GM19452 (cell line): ENCODE data around the gene MAB21L3.

Source experiments
- ATAC-seq: cut with Tn5 transposase; IDR thresholded peaks from one replicate; pipeline ENCODE4 v1.9.1; 2021; ENCODE audit not compliant: unreplicated experiment

The MAB21L3 gene

DNA sequence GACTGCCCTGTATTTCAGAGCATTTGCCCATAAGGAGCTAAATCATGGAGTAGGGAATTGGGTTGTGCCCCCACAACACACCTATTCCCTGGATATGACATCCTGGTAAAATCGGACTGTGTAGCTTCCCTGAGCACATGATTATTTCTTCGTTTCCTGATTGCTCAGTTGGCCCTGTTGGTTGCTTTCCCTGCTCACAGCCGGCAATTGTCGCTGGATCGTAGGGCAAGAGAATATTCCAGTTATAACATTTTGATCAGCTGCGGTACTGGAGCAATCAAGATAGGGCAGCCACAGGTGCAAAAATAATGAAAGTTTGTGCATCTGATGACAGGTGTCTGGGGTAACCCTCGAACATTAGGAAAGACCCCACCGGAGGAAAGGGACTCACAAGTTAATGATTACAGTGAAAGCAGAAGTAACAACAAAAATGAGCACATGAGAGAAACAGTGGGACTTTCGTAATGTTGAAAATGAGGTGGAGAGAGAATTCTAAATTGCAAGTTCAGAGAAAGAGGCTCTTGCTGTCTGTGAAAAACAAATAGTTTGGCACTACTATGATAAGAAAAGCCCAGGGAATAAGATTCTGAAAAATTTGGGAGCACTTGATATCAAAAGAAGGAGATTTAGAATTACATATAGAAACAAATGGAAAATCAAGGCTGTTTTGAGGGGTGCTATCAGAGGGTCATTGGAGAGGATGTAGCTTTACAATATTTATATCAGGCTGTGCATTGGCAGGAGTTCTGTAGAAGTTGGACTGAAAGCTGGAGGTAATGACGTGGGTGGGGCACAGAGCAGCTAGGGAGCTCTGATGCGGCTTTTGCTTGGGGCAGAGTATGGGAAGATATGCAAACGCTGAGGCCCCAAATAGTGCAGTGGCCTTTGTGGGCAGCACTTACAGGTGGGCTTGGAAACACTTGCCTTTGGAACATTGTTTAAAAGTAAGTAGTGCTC lies at the start of gene MAB21L3:
TSS of gene MAB21L3 (plus strand) at position 833 of the 957 bp plus-strand sequence. CDS start 1,217 bp downstream, outside the sequence.
- ATAC-seq, result peak; percentile 58

DNA sequence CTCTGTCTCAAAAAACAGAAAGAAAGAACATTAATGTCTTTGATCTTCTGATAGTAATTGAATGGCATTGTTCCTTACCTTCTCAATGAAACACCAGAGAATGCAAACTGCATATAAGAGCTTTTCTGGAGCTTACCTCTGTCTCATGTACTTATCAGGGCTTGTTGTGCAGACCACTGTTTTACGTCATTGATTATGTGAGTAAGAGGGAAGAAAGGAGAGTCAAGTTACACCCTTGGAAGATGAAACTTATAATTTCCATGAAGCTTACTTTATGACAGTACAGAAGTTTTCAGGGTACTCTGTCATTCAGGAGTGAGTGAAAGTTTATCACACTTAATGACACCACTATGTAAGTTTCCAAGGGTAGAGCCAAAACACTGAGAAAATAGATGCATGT lies 49.0 kb upstream of the MAB21L3 start:
- ATAC-seq, result no peak

DNA sequence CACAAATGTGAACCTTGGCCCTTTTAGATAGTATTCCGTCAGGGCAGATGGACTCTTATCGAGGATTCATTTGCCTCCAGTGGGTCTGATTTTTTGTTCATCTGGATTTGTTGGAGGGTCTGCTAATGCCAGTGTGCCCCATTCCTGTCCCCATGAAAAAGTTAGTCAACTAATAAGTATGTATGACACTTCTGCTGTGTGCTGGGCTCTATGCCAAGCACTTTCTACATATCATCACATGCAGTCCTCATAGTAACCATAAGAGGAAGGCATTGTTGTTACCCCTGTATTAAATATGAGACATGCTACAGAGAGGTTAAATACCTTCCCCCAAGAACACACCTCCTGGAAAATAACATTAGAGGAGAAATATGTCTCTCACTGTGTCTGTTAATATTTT lies 46.6 kb upstream of the MAB21L3 start:
- ATAC-seq, result no peak

DNA sequence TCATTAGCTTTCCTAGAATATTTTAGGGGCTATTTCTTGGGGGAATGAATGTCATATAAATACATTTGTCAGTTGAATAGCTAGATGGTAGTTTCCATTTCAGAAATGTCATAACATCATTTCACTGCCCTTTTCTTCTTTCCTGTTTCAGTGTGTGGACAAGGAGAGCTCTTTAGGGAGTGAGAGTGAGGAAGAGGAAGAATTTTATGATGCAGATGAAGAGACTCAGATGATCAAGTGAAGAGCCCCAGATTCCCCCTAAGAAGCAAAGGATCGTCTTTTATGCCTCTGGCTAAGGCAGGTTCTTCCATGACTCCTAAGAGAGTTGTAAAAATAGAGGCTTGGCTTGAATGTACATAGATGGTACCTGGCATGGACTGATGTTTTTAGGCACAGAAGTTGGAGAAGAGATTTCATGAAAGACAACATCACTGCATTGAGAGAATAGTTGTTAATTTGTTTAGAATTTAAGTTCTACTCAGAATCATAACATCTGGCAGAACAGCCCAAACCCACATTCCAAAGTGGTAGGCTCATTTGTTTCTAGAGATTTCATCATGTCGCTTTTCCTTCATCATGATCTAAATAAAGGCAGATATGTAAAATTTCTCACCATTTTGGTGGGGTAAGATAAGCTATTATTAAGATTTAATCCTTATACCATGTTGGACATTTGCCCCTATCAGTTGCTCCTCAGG lies 44.2 kb upstream of the MAB21L3 start:
- ATAC-seq, result no peak

DNA sequence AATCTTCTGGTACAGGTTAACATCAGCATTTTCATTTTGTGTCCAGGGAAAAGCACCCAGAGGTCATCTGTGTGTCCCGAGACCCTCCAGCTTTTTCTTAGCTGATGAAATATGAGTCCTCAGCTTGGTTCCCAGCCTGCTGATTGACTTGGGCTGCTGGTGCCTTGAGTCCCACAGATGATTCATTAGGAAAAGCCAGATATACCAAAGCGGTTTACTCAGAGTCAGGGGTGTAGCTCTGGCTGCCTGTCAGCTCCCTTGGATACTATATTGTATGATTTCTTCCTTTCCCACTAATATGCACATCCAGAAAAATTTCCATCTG lies 43.7 kb upstream of the MAB21L3 start:
- ATAC-seq, result no peak

DNA sequence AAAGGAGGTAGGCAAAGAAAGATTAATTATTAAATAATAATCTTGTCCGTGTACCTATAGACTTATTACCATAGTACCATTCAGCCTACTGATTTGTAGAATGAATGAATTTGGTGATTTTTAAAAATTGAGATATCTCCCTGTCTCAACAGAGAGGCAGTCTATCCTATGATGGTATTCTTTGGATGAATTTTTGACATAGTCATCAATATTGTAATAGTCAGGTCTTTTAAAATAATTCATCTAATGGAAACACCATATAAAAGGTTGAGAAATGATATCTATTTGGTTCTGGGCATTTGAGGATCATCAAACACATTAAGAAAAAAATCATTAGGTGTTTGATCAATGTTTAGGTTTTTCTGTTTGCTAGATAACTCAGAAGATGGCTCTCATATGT lies 35.6 kb upstream of the MAB21L3 start:
- no peak for ATAC-seq

DNA sequence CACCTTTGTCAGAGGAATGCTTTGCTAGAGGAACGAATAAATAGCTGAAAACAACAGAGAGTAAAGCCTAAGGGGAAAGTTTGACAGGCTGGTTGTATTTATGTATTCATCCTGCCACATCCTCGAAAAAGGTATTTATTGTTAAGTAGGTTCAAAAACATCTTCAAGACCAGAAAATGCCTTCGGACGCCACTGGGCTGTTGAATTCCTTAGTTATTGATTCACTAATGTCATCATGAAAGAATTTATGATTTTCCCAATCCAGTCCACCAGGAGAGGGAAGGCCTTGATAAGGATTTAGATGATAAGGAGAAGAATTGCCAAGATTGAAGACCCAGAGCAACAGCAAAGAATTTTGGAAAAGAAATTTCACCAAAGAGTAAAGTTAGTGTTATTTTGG lies 35.2 kb upstream of the MAB21L3 start:
- no peak for ATAC-seq

DNA sequence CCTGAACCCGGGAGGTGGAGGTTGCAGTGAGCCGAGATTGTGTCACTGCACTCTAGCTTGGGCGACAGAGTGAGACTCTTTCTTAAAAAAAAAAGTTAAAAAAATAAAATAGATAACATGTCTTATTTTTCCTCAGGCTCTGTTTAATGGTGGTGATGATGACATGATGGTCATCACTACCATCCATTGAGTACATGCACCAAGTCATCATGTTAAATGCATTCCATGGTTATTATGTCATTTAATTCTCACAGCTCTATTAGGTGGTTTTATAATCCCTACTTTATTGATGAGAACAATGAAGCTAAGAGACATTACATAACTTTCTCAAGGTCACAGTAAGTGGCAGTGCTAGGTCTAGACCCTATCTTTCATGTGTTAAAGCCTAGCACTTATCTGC lies 34.4 kb upstream of the MAB21L3 start:
- no peak for ATAC-seq

DNA sequence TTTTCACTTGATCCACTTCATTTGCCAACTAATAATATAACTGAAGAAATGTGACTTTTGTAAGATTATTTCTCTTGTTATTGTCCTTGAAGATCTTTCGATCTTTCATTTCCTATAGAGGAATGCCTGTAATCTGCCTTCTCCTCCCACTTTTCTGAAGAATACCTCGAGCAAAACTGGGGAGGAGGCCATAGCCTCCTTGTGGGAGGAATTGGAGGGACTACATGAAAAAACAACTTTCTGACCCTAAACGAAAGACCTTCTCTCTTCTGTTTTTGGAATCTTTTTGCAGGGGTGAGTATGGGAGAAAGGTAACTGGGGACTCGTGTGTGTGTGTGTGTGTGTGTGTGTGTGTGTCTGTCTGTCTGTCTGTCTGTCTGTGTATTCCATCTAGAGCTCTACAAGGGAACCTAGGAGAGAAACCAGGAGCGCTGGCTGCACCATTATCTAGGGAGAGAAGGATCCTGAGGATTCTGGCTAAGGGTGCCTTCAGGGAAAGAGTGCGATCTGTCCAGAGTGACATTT lies 32.4 kb upstream of the MAB21L3 start:
- no peak for ATAC-seq

DNA sequence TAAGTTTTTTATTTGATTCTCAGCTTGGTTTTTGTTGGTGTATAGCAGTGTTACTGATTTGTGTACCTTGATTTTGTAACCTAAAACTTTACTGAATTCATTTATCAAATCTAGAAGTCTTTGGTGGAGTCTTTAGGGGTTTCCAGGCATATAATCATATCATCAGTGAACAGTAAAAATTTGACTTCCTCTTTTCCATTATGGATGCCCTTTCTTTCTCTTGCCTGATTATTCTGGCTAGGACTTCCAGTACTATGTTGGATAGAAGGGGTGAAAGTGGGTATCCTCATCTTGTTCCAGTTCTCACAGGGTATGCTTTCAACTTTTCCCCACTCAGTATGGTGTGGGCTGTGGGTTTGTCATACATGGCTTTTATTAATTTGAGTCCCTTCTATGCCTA lies 23.6 kb upstream of the MAB21L3 start:
- ATAC-seq, result no peak

DNA sequence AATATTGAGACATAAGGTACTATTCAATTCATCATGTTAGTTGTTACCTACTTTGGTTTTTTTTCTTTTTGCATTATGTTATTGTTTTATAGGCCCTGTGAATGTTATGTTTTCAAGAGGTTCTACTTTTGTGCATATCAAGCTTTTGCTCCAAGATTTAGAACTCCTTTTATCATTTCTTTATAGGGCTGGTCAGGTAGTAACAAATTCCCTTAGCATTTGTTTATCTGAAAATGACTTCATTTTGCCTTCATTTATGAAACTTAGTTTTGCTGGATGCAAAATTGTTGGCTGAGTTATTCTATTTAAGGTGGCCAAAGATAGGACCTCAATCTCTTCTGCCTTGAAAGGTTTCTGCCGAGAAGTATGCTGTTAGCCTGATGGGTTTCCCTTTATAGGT lies 21.3 kb upstream of the MAB21L3 start:
- no peak for ATAC-seq

DNA sequence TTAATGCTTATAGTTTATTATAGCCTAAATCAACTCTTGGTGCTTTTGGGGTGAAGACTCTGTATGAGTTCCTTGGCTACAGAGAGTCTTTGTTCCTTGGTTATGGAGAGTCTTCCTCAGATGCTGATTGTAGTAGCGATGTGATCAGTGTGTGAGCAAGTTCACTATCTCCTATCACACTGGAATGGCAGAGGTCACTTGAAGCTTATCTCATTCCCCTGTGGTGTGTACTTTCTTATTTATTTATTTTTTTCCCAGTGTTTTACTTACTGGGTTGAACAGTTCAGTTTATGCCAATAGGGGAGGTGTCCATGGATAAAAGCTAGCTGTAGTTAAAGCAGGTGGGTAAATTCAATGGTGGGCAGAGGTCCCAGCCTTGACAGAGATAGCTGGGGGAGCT lies 20.1 kb upstream of the MAB21L3 start:
- ATAC-seq, result no peak

DNA sequence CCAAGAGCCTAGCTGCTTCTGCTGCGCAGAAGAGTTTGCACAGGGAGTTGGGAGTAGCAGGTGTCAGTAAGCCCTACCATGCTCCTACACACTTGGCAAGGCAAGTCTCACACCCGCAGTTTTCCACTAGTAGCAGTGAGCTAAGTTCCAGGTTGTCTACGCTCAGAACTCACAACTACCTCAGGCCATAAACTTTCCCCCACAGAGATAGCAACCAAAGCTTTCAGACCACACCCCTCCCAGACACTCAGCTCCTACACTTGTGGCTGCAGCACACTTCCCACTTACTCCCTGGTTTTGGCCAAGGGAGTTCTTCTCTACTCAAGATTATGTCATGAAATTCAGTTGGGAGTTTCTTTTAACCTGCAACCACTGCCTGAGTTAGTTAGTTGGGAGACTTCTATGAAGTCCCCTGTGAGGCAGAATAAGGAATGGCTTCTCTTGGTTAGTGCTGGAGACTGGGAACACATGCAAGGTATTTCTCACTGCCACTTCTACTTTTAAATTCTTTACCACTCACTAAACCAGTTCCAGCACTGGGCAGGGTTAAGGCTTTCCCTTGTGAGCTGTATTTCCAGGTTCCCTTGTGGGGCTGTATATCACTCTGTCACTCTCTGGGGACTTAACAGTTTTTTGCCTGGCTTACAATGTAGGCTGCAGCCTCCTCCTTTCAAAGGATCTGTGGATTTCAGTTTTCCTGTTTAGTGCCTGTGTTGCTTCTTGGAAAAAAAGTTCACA lies 18.3 kb upstream of the MAB21L3 start:
- no peak for ATAC-seq

DNA sequence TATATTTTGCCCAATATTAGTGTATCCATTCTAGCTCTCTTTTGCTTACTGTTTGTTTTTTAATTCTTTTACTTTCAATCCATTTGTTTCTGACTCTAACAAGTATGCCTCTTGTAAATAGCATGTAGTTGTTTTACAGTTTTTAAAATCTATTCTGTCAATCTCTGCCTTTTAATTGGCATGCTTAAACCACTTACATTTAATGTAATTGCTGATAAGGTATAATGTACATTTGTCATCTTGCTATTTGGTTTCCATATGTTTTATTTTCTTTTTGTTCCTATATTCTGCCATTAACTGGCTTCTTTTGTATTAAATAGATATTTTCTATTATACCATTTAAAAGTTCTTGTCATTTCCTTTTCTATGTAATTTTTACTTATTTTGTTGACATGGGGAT lies 16.2 kb upstream of the MAB21L3 start:
- ATAC-seq, result no peak

DNA sequence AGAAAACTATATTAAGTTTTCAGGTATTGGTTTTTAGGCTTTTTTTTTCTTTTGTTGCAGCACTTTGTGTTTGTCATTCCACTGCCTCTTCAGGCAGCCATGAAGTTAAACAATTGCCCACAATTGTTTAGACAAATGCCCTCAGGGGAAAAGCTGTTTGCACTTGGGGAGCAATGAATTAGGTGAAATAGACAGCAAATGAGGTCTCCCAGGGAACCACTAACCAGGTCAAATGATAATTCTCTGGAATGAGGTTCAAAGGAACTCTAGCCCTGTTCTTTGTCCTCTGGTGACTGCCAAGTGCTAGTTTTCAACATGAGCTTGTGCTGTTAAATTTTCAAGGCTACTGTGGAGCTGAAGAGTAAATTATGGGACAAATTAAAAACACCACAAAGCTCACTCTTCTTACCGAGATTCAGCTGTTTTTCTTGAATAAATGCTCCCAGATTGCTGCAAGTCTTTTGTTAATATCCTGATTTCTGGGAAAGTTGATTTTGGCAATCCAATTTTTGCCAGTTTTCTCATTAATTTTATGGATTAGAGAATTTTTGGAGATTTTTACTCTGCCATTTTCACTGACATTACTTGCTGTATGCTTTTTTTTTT lies 15.1 kb upstream of the MAB21L3 start:
- no peak for ATAC-seq

DNA sequence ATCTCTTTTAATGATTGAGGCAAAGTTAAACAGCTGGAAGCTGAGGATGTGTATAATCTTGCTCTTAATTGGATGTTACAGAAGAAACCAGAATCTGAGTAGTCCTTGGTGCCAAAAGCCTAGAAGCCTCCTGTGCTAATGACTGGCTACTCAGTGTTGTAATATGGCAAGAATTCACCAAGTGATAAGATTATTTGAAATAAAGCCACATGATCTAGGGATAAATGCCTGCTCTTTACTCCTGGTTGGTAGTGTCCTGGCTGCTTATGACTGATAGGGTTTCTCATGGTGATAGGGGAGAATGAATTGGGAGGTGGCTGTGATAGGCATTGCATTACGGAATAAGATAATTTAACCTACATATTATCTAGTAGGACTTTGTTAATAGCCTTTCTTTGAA lies 13.6 kb upstream of the MAB21L3 start:
- no peak for ATAC-seq

DNA sequence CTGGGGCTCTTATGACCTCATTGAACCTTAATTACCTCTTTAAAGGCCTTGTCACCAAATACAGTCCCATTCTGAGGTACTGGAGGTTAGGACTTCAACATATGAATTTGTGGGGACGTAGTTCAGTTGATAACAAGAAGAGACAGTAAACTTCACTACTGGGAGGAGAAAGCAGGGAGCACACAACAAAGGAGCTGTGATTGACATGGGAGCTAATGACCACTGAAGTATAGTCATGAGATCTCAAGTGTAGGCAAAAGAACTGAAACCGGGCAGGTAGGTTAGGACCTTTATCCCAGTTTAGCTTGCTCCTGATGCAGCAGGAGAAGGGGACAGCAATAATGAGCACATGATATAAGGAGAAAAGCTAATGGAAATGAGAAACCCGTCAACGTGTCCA lies 11.8 kb upstream of the MAB21L3 start:
- ATAC-seq, result no peak

DNA sequence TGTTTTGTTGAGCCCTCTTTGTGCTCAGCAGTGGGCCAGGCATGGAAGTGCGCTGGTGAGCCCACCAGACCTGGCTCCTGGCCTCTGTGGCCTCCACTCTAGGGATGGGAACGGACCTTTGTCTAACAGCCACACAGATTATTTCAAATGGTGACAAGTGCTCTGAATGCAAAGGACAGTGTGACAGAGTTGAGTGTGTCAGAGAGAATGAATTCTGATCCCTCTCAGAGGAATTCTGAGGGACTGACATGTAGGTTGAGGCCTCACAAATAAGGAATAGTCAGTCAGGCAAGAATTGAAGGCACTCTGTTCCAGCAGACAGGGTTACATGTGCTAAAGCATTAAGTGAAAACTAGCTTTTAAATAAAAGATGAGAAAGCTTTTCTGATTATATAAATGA lies 11.3 kb upstream of the MAB21L3 start:
- ATAC-seq, result no peak

DNA sequence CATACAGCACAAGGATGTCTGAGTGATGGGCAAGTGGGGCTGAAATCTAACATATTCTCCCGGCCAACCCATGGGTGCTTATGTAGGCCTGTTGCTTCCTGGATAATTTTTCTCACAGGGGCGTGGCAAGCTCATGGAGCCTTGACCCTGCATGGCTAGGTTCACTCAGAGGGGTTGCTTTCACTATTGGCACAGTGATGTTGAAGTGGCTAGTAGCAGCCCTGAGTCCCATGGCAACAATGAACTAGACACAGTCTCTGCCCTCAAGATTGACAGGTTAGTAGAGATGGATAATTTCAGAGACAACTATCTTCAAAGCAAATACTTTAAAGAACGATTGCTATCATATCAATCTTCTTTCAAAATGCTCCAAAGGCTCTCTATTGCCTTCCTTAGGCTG lies 6.5 kb upstream of the MAB21L3 start:
- no peak for ATAC-seq

DNA sequence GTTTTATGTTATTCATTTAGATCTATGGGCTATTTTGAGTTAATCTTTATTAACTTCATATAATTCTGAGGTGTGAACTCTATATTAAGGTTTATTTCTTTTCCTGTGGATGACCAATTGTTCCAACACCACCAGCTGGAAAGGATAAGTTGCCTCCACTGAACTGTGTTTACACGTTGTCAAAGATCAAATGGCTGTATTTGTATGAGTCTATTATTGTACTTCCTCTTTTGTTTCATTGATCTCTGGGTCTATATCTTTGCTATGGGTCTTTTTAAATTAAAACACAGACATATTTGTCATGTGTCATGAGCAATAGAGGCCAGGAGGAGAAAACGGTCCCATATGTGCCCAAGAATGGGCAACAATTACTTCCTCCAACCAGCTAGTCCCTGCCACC lies 5.2 kb upstream of the MAB21L3 start:
- no peak for ATAC-seq

DNA sequence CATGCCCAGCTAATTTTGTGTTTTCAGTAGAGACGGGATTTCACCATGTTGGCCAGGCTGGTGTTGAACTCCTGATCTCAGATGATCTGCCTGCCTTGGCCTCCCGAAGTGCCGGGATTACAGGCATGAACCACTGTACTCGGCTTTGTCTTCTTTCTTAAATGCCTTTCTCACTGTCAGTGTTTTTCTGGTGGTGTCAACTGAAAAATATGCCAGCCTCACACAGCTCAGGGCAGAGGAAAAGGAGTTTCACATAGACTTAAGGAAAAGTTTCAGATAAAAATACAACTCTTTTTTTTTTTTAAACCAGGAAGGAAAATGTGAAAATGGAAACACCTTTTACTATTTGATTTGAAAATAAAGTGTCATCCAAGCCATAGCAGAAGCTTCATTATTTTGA lies 4.6 kb upstream of the MAB21L3 start:
- no peak for ATAC-seq
